Glomerular visceral epithelial cell (primary cell): ENCODE data around the gene CALU.

Source experiments
- DNase-seq: peaks from one replicate; pipeline ENCODE4 v3.0.0-alpha.2; 2016; ENCODE audit errors: extremely low spot score

Gene CALU

DNA sequence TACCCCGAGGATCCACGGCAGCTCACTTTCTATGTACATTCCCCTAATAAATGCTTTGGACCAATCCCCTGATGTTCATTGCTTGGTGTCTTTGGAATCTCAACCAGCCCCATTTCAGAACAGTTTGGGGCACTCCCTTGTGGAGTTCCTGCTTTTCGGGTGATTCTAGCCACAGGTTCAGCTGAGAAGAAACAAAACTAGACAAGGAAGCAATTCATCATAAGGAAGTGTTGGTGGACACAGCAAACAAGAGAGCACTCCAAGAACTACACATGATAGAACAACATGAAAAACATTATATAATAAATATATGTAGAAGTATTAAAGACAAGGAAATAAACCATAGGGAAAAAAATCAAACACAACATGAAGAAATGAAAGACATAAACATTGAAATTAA is 46.6 kb downstream of the CALU start:
- no peak for DNase-seq

DNA sequence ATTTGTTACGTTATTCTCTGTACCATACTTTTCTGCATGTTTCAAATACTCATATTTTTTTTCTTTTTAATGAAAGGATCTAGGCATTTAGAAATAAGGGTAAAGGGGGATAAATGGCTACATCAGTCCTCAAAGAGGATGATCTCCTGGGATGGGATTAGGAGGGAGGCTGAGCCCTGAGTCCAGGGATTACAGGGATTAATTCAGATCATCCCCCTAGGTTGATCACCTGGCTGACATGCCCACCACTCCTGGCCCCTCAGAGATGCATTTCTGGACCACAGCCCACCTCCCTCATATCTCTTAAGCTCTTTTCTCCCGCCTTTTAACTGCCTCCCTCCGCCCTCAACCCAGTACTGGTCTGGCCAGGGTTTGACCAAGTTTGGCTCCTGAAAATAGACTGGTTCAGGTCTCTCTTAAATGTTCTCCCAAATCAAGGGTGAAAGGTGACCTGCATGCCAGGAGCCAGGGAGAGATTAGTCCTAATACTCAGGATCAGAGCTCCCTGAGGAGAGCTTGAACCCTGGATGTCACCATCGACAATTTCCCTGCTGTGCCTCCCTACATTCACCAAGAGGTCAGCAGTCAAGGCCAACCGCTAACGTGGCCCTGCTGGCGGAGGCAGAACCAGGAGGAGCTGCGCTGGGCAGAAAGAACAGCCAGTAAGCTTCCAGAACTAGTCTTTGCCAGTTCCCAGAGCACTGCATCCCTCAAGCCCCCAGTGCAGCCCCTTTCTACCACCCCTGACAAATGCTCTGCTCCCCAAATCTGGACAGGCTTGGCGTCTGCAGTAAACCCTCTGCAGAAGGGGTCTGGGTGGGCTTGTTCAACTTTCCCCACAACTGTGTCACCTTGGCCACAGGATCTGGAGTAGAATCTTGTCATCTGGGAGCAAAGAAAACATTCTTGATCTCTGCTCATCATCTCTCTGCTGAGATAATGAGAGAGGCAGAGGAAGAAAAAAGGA is 49.6 kb downstream of the CALU start:
- DNase-seq: no peak

DNA sequence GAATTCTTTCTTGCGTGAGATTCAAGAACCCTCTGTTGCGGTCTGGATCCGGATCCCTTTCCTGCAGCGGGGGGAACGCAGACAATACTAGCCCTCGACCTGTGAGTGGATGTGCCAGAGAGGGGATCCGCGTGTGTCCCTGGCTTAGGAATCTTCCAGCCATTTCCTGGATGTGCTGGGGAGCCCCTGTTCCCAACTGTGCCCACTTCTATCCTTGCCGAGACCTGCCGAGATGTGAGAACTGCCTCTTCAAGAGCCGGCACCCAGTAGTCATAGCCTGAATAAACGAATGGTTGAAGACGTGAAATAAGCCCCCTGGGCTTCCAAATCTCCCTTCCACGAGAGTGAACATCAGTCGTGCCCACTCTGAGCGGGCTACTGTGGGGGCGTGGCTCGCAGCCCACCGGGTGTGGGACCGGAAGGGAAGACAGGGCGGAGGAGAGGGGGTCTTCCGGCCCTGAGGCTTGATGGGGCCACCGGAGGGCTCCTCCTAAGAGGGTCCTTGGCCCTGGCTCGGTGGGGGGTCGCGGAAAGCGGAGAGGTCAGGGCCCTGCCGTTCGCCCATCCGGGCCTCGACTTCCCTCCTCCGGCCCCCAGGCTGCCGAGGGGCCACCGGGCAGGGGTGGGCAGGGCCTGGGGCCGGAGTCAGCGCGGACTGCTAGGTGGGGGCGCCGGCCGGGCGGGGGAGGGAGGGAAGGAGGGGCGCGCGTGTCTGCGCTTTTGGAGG is 51.3 kb downstream of the CALU start:
- DNase-seq: no peak

DNA sequence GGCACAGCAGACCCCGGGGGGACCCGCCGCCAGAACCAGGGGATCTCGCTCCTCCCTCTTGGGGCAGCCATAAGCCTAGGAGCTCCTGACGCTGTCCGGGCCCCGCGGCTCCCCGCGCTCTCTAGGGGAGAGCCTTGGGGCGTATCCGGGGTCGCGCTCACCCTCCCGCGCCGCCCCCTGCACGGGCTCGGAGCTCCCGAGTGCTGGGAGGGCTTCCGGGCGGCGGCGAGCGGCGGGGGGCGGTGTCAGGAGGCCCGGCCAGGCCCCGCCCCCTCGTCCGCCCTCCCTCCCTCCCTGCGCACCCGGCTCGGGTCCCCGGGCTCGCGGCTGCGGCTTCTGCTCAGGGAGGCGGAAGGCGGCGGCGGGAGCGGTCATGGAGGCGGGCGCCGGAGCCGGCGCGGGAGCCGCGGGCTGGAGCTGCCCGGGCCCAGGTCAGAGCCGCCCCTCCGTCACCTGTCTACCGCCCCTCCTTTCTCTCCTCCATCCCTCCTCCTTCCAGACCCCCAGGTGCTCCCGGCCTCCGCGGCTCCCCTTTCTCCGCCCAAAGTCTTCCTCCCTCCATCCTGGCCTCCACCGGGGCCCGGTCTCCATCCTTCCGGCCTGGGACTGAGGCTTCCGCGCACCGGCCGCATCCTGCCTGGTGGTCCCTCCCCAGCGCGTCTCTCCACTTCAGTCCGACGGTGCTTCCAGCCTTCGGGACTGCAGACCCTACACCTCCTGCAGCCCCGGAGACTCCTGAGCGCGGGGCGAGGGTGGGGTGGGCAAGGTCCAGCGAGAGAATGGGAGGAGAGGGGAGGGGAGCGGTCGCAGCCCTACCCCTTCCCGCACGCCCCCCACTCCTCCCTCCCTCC is 52.2 kb downstream of the CALU start, which contains the start of gene CCDC136:
TSS of gene CCDC136 (plus strand) at position 848 of the 851 bp plus-strand sequence. CDS start 444 bp downstream, outside the sequence.
- peak; percentile 62 for DNase-seq

DNA sequence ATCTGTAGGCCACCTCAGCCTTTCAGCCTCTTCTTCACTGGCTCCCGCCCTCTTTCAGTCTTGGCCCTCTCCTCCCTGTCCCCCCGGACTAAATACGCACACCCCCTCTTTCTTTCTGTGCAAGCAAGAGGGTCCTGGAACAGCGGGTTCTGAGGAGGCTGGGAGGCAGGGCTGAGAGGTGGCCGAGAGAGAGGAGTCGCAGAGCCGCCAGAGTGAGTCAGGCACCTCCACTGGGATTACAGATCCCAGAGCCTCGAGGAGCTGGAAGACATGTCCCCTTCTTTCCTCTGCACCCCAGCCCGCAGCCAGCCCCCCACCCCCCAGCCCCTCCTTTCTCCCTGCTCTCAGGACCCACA is 52.8 kb downstream of the CALU start:
- DNase-seq: peak; percentile 17

DNA sequence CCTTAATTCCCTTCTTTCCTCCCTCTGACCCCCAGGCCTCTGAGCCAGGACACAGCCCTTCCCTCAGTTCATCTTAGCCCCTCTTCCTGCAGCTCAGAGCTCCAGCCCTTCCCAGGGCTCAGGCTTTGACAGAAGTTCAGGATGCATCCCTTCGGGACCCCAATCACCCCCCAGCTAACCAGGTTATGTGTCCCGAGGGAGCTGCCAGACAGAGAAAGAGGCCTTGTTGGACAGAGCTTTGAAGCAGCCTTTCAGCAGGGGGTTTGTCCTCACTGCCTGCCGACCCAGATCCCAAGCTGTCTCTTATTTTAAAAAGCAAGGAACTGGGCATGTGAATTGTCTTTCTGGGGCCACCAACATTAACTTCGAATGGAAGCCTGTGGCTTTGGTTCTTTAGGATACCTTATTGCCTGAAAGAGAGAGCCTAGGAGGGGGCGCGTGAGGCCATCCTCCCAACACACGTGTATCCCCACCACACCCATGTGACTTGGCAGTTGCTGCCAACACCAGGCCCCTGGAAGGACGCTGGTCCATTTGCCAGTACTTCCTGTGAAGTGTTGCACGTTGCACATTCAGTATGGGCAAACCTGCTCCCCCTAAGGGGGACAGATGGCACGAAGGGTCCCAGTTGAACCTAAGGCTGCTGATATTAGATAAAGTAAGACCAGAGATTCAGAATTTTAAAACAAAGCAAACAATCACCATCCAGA is 53.5 kb downstream of the CALU start:
- DNase-seq: no peak

DNA sequence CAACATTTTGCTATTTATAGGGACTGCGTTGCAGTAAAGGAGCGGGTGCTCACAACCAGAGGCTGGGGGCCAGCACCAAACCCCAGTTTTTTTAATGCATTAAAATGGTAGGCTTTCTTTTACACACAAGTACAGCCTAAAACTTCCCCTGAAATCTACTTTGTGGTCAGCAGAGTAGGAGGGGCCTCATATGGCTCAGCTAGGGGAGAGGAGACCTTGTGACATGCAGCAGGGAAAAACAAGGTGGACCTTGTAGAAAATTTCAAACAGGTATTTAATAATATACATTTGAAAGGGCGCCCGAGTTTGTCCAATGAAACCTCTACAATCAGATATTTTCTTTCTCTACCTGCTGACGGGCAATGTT is 54.0 kb downstream of the CALU start:
- no peak for DNase-seq

DNA sequence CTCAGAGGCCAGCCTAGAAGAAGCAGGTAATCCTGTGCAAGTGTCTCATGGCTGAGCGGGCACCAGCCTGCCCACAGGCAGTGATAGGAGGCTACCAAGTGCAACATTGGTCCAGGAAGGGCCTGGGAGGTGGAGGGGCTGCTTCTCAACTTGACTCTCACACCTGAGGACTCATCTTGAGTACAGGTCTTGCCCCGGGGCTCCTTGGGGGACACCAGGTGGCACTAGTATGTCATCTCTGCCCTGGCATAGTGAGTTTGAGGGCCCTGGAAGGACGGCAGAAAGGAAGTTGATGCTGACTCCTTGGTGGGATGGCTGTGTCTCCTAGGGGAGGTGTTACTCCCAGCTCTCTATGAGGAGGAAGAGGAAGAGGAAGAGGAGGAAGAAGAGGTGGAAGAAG is 54.9 kb downstream of the CALU start:
- DNase-seq: no peak

DNA sequence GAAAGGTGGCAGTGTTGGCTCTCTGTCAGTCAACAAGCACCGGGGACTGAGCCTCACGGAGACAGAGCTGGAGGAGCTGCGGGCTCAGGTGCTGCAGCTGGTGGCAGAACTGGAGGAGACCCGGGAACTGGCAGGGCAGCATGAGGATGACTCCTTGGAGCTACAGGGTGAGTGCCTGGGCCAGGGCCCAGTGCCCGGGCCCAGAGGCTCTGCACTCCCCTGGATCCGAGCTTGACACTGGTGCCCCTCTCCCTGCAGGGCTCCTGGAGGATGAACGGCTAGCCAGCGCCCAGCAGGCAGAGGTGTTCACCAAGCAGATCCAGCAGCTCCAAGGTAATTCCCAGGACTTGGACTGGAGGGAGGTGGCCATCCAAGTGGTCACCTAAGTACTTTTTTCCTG is 55.3 kb downstream of the CALU start:
- DNase-seq: no peak

DNA sequence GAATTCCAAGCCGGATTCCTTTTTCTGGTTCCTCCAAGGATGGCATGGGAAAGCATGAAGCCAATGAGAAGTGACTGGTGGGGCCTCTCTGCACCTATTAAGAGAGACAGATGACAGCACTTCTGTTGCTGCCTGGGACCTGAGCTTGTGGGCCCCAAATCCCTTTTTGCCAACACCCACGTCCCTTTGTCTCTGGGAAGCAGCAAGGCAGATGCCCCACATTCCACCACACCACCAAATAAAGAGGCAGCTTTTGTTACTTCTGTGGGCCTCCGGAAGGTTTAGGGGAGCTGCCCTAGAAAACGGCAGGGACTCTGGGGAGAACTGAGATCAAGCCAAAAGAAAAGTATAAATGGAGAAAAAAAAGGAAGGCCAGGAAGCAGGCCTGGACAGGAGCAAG is 56.0 kb downstream of the CALU start:
- DNase-seq: no peak

DNA sequence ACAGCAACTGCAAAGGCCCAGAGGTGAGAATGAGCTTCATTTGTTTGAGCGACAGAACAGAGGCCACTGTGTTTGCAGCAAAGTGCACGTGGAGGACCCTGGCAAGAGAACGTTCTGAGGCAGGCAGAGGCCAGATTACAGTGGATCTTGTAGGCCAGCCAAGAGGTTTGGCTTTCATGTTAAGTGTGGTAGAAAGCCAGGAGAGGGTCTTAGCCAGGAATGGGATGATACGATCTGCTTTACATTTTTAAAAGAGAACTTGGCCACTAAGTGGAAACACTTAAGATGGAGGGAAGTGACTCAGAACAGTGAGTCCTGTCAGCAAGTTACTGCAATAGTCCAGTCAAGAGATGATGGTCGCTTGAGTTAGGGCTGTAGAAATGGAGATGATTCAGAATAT is 57.2 kb downstream of the CALU start:
- DNase-seq: no peak

DNA sequence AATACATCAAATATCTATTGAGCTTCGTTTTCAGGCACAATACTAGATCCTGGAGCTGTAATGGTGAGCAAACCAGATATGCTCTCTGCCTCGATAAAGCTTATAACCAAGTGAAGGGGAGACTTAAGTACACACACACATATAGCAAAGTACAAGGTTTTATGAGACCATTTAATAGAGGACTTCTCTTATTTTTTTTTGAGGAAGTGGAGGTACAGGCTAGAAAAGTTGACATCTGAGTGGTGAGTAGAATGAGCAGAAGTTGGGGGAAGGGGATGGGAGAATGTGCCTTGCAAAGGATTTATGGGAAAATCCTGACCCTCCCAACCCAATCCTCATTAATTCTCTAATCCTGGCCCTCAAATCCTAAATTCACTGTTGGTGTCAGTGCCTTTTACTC is 60.3 kb downstream of the CALU start:
- DNase-seq: no peak

DNA sequence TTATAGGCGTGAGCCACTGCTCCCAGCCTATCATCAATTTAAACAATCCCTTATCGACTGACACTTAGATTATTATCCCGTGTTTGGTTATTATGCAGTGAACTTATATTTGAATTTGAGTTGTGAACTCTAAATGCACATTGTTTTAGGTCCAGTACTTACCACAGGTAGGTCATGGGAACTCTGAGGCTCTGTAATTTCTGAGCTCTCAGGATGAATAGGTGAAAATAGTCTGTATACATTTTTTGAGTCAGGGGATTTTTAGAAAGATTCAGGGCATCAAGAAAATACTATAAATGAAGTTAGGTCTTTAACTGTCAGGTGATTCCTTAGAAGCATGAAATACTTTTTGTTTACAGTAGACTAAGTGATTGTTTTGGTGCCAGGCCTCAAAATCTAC is 61.4 kb downstream of the CALU start:
- DNase-seq: no peak

DNA sequence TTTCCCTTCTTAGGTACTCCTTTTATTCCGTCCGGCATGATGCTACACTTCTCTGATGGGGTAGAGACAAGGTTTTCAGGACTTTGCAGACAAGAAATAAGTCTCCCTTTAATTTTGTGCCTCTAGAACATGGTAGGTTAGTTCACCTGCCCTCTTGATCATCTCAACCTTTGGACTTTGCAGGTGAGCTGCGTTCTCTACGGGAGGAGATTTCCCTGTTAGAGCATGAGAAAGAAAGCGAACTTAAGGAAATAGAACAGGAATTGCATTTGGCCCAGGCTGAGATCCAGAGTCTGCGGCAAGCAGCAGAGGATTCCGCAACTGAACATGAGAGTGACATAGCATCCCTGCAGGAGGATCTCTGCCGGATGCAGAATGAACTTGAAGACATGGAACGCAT is 61.8 kb downstream of the CALU start:
- DNase-seq: no peak

DNA sequence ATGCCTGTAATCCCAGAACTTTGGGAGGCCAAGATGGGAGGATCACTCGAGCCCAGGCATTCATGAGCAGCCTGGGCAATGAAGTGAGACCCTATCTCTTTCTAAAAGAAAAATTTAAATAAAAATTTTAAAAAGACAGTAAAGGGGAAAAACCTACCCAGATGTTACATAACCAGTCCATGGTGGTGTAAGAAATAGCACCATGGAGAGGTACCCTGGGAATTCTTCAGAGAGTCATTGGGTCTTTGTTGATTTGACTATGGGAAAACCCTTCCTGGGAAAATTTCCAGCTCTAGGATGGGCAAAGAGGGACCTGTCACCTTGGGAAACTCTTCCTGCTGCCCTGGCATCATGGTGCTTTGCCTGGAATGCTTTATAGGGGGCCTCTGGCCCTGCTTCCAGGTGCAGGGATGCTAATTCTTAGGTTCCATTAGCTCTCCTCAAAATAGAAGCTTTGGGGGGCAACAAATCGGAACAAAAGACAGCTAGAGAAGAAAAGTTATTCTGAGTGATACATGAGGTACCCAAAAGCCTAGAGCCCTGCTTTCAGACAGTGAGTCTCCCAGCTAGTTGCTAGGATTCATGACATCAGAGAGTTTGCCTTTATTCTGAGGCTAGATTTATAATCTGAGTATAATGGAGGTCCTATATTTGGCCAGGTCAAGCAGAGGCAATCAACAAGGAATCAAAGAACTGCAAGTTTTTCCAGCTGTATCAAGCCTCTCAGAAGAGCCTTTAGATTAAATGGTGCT is 62.7 kb downstream of the CALU start:
- DNase-seq: no peak

DNA sequence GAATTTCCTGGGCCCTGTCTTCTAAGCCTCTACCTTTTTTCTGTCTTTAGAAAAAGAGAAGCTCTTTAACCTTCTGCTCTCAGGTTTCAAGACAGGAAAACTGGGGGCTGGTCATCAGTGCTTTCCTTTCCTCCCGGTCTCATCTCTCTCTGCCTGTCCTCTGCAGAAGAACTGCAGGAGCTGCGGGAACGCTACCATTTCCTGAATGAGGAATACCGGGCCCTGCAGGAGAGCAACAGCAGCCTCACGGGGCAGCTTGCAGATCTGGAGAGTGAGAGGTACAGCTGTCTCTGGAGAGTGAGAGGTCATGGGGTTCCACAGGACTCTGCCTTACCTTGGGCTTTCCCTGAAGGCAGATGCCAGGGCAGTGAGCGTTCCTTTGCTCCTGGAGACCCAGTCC is 65.3 kb downstream of the CALU start:
- DNase-seq: no peak

DNA sequence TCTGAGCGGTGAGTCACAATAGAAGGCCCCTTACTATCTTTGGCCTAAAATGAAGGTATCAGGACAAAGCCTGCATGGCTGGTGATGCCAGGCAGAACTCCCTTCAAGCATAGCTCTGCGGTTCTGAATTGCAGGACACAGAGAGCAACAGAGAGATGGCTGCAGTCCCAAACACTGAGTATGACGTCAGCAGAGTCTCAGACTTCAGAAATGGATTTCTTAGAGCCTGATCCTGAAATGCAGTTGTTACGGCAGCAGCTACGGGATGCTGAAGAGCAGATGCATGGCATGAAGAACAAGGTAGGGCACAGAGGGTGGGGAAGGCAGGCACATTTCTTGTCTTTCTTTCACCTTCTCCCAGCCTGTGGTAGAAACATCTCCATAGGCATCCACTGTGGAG is 66.1 kb downstream of the CALU start:
- DNase-seq: no peak

DNA sequence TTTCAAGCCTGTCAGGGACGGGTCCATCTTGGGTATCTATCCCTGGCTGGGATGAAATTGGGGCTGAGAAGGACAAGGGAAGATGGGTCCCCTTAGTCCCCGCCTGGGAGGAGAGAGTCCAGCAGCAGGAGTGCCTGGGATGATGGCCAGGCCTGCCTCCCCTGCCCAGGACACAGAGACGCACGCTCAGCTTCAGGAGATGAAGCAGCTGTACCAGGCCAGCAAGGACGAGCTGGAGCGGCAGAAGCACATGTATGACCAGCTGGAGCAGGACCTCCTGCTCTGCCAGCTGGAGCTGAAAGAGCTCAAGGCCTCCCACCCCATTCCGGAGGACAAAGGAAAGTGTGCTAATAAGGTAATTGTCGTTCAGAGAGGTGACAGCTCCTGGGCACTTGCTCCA is 68.0 kb downstream of the CALU start:
- DNase-seq: no peak

DNA sequence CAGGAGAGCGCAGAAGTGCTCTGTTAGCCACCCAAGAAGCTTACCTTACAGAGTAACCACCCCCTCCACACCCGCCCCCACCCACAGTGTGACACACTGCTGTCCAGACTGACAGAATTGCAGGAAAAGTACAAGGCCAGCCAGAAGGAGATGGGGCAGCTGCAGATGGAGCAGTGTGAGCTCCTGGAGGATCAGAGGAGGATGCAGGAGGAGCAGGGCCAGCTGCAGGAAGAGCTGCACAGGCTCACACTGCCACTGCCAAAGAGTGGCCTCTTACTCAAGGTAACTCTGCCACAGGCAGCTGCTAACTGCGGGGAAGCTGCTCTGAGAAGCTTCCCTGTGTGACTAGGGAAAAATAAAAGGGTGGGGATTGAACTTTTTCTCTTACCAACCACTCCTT is 70.2 kb downstream of the CALU start:
- DNase-seq: no peak

DNA sequence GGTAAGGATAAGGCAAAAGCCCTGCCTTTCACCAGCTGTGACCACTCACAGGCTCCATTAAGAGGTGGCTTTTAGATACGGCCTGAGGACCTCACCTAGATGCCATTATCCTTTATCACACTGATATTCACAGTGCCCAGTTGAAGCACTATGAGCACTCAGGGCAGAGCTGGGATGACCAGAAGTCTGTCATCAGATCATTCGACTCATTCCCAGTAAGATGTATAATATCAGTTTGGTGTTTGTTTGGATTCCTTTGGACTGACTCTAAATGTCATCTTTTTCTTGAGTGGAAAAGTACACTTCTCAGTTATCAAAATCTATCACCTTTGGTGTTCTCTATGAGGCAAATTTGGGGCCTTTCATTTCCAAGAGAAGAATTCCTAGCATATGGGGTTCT is 71.3 kb downstream of the CALU start:
- no peak for DNase-seq

DNA sequence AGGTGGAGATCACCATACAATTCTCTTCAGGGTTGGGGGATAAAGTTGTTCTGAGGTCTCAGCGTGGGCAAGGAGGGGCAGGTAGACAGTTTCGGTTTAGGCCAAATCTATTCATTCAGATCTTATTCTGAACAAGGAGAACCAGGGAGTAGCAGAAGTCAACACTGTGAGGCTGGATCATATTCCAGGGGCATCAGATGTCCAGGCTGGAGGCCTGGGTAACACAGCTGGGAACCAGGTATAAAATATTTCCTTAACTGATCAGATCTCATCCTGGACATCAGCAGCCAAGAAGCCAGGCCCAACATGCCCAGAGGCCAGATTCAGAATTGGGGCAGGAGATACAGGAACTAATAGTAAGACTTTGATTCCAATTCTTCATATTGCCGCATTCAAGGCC is 71.8 kb downstream of the CALU start:
- no peak for DNase-seq
